ENCODE measurements around the gene ANXA5.
"Not testable (repeated sequence)": the region's sequence is repeated elsewhere in the genome, so short reads cannot be mapped to it uniquely, and the experiment has no call there.

The ANXA5 gene

GRCh38 chr4:121676345-121677075 is 20.3 kb downstream of the ANXA5 start:
- DNase-seq: no peak

- DNase-seq: no peak
These were observed 21.1 kb downstream of the ANXA5 start for GRCh38 chr4:121675715-121676114.

GRCh38 chr4:121674696-121675095 is 22.1 kb downstream of the ANXA5 start:
- no peak for DNase-seq

- no peak for DNase-seq
These were observed 22.6 kb downstream of the ANXA5 start for GRCh38 chr4:121674191-121674590.

- no peak for DNase-seq
These were observed 27.6 kb downstream of the ANXA5 start for GRCh38 chr4:121669163-121669550.

GRCh38 chr4:121668368-121669162 is 28.2 kb downstream of the ANXA5 start:
- DNase-seq: no peak

GRCh38 chr4:121666091-121666679 is 30.6 kb downstream of the ANXA5 start:
- DNase-seq: no peak

- DNase-seq: no peak
These were observed 31.4 kb downstream of the ANXA5 start for GRCh38 chr4:121665371-121665770.

- no peak for DNase-seq
These were observed 34.6 kb downstream of the ANXA5 start for GRCh38 chr4:121662225-121662624.

GRCh38 chr4:121660175-121660933 is 36.4 kb downstream of the ANXA5 start:
- not testable (repeated sequence) for DNase-seq

GRCh38 chr4:121658125-121658524 is 38.7 kb downstream of the ANXA5 start:
- no peak for DNase-seq

- DNase-seq: no peak
These were observed 40.5 kb downstream of the ANXA5 start for GRCh38 chr4:121656269-121656641.

GRCh38 chr4:121655320-121656268 is 41.2 kb downstream of the ANXA5 start:
- DNase-seq: no peak

- DNase-seq: no peak
These were observed 42.0 kb downstream of the ANXA5 start for GRCh38 chr4:121654738-121655137.

- DNase-seq: no peak
These were observed 42.8 kb downstream of the ANXA5 start for GRCh38 chr4:121653986-121654385.

GRCh38 chr4:121653214-121653613 is 43.6 kb downstream of the ANXA5 start:
- DNase-seq: no peak

GRCh38 chr4:121651597-121651996 is 45.2 kb downstream of the ANXA5 start:
- DNase-seq: no peak

- DNase-seq: no peak
These were observed 46.0 kb downstream of the ANXA5 start for GRCh38 chr4:121650741-121651140.

- no peak for DNase-seq
These were observed 48.3 kb downstream of the ANXA5 start for GRCh38 chr4:121648516-121648915.

- DNase-seq: no peak
These were observed 53.7 kb downstream of the ANXA5 start for GRCh38 chr4:121642876-121643585.

GRCh38 chr4:121642292-121642691 is 54.5 kb downstream of the ANXA5 start:
- DNase-seq: no peak
